GDM1 (cell line): Measurements from ENCODE around the gene WBP4.

ENCODE experiments used
- DNase-seq: peaks from one replicate; lab custom pipeline; 2025; lab: John Stamatoyannopoulos, UW

WBP4 gene

GRCh38 chr13:41048640-41049039 lies 12.7 kb upstream of the WBP4 start:
- no peak for DNase-seq

GRCh38 chr13:41049480-41050440 lies 11.5 kb upstream of the WBP4 start:
- no peak for DNase-seq

DNA sequence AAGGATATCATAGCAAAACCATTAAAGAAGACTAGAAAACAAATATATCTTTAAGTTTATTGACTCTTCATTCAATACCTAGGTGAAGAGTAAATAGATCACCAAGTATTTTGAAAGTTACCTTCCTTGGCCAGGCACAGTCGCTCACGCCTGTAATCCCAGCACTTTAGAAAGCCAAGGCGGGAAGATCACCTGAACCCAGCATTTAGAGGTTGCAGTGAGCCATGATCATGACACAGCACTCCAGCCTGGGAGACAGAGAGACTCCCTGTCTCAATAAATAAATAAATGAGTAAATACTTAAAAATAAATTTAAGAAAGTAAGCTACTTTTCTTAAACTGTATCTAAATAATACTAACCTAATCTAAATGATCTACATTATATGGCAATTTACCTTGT lies 8.9 kb upstream of the WBP4 start:
- no peak for DNase-seq

- DNase-seq, result no peak
Observed at GRCh38 chr13:41053384-41053826, 7.9 kb upstream of the WBP4 start.

- peak; percentile 34 for DNase-seq
Observed at GRCh38 chr13:41054212-41054877, 7.0 kb upstream of the WBP4 start.

- DNase-seq, result peak; percentile 36
Observed at GRCh38 chr13:41054919-41055619, 6.2 kb upstream of the WBP4 start.

- DNase-seq, result no peak
Observed at GRCh38 chr13:41056194-41056593, 5.1 kb upstream of the WBP4 start.

GRCh38 chr13:41056826-41057711 lies 4.2 kb upstream of the WBP4 start:
- no peak for DNase-seq

GRCh38 chr13:41058295-41059070 lies 2.8 kb upstream of the WBP4 start:
- no peak for DNase-seq

DNA sequence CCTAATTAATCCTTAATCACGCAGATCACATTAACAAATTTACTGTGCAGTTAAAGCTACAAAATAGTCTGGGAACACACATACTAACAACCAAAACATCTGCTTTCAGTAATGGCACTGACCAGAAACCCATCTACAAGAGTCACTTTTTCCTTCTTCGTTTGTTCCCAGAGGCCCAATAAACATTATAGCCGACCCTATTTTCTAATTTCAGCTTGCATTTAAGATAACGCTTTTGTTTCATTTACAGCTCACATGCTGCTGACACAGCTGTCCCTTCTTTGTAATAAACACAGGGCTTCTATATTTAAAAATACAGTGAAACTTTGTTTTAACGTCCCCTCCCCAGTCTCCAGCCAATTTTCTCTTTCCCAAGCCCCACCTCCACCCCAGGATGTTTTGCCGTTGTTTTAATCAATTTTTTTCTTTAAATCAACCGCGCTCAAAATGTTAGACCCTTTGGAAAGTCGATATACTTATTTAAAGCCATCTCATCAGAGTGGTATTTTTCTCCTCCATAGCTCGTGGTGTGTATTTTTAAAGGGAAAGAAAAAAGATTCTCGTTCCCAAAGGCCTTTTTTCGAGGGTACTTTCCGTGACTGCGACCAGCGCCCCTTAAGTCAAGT lies 1.7 kb upstream of the WBP4 start:
- DNase-seq, result no peak

GRCh38 chr13:41060082-41060723 lies 1.1 kb upstream of the WBP4 start:
- DNase-seq, result peak; percentile 95

- peak; percentile 83 for DNase-seq
Observed at GRCh38 chr13:41060724-41061074, 610 bp upstream of the WBP4 start.

DNA sequence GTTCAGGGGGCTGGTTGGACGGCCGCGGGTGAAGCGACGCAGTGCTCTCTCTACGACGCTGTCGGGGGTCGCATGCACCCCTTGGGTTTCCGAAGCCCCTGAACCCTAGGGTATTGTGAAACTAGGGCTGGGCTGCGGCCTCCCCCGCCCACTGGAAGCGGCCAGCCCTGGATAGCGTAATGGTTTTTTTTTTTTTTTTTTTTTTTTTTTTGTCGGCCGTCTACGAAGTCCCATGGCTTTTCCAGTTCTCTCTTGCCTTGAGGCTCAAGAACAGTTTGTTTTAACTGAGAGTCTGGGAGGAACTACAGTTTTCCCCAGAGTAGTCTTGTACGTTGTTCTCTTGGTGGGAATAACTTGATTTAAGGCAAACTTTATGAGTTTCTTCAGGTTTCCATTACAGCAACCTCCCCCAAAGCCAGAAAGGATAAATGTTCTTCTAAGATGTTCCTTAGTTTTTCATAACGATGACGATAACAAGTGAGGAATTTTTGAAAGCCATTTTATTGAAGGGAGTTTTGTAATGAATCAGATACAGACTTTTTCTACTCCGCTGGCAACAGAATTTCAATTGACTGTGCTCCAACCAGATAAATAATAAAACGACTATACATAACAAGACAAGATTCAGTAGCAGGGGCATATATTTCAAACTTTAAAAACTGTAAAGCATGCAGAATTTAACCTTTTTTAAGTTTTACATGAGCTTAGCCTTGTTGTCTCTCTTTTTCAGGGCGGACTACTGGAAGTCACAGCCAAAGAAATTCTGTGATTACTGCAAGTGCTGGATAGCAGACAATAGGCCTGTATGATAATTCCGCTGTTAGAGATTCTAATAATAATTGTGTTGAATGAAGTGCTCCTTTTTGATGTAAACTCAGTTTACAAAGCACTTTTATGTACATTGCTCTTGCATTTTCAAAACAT lies 867 bp downstream of the WBP4 start:
- DNase-seq, result peak; percentile 75

DNA sequence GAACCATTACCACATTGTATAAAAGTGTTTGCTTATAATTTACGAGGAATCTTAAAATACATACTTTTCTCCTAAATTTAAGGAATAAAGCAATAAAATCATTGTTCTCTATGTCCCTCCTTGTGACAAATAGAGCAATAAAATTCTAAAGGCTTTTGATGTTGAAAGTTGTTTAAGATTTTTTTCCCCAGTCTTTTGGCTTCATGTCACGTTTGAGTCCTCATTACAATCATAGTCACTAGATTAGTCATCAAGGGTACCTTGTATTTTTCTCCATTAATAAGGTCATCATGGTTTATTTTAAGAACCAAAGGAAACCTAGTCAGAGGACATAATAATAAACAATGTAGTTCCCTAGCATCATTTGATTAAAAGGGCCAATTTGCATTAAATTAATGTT lies 3.2 kb downstream of the WBP4 start:
- no peak for DNase-seq

GRCh38 chr13:41065078-41065477 lies 3.8 kb downstream of the WBP4 start:
- no peak for DNase-seq

DNA sequence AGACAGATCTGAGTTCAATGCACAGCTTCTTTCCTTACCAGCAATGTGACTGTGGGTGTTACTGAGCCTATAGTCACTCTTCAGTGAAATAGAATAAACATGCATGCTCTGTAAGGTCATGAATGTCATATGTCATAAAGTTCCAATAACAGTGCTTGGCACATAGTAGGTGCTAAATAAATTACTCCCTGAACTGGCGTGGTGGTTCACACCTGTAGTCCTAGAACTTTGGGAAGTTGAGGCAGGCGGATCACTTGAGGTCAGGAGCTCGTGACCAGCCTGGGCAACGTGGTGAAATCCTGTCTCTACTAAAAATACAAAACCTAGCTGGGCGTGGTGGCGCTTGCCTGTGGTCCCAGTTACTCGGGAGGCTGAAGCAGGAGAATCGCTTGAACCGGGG lies 13.2 kb downstream of the WBP4 start:
- DNase-seq, result no peak

DNA sequence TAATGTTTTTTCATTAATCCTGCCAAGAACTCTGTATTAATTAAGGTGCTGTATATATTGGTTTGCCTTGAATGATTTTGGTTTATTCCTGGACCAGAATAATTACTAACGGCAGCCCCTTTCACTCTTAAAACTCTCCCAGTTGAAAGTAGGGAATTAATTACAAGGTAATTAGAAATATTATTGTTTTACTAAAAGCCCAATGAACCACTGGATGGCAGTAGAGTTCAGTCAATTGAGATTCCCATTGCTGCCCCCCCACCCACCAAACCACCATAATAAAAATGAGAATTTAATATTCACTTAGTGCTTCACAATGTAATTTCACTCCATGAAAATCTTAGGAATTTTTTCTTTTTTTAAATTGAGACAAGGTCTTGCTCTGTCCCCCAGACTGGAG lies 13.7 kb downstream of the WBP4 start:
- DNase-seq, result no peak

- no peak for DNase-seq
Observed at GRCh38 chr13:41075485-41075884, 14.2 kb downstream of the WBP4 start.

DNA sequence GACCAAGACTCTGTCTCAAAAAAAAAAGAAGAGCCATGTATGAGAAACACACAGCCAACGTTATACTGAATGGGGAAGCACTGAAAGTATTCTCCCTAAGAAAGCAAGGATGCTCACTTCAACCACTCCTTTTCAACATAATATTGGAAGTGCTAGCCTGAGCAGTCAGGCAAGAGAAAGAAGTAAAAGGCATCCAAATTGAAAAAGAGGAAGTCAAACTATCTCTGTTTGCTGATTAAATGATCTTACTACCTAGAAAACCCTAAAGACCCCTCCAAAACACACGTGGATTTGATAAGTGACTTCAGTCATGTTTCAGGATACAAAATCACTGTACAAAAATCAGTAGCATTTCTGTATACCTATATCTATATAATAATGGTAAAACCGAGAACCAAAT lies 16.2 kb downstream of the WBP4 start:
- no peak for DNase-seq
